Measurements from ENCODE around the gene PLPP4. TPM values are rescaled to one million over a fixed set of nuclear protein-coding genes. Genes with fewer than 3 reads are reported as not detected.

Gene PLPP4
- total RNA-seq, 2 experiments from 2014 or later, result not detected

GRCh38 chr10:120587061-120587460 is 130.0 kb downstream of the PLPP4 start:
- POLR2A ChIA-PET, result no interaction called here
- no peak overlapping the region for H3K27ac Mint-ChIP-seq

GRCh38 chr10:120588311-120588710 is 131.3 kb downstream of the PLPP4 start:
- no peaks in the 10 kb centered on the region for H3K36me3 Mint-ChIP-seq
- DNase-seq (no peak), ATAC-seq (ENCODE audit: low read depth) (no peak)
- H3K4me3 Mint-ChIP-seq, result no peak overlapping the region
- H3K27ac Mint-ChIP-seq, result no peak overlapping the region
- peaks cover 1% of the 10 kb centered on the region for H3K9me3 Mint-ChIP-seq
- H3K4me1 Mint-ChIP-seq, result no peaks in the 10 kb centered on the region
- peaks cover 2% of the 10 kb centered on the region for H3K27me3 Mint-ChIP-seq
- POLR2A ChIA-PET, result no interaction called here

More at GRCh38 chr10:120587061-120587460, 130.0 kb downstream of the PLPP4 start:
- Mint-ChIP-seq H3K4me1 (no peaks in the 10 kb centered on the region), H3K27me3 (peaks cover 2% of the 10 kb centered on the region), H3K4me3 (no peak overlapping the region), H3K36me3 (no peaks in the 10 kb centered on the region), H3K9me3 (peaks cover 1% of the 10 kb centered on the region)
- DNase-seq (no peak), ATAC-seq (ENCODE audit: low read depth) (no peak)

GRCh38 chr10:120593693-120594092 is 136.7 kb downstream of the PLPP4 start:
- DNase-seq (no peak), ATAC-seq (ENCODE audit: low read depth) (no peak)
- Mint-ChIP-seq H3K4me1 (no peaks in the 10 kb centered on the region), H3K9me3 (no peaks in the 10 kb centered on the region), H3K27ac (no peak overlapping the region), H3K36me3 (no peaks in the 10 kb centered on the region), H3K4me3 (no peak overlapping the region), H3K27me3 (no peaks in the 10 kb centered on the region)
- POLR2A ChIA-PET, result no interaction called here

DNA sequence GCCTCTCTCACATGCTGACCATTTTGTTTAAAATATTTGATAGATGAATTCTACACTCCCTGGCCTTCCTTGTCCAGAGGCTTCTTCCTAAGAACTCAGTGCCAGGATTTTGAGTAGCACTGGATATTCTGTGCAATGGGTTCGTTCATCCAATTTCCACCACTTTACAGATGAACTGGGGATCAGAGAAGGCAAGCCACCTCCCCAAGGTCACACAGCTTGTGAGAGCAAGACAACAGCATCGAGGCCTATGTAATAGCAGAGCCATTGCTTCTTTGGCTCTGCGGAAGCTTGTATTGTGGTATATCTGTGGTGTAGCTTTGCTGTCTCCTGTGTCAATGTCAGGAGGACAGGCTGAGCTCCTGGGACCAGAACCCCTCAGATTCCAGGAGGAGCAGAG is 140.9 kb downstream of the PLPP4 start:
- POLR2A ChIA-PET, result no interaction called here
- no peak for DNase-seq
- ATAC-seq (ENCODE audit: low read depth), result no peak
- Mint-ChIP-seq H3K4me1 (peaks cover 2% of the 10 kb centered on the region), H3K9me3 (peaks cover 3% of the 10 kb centered on the region), H3K4me3 (no peak overlapping the region), H3K27me3 (no peaks in the 10 kb centered on the region), H3K36me3 (no peaks in the 10 kb centered on the region), H3K27ac (no peak overlapping the region)

DNA sequence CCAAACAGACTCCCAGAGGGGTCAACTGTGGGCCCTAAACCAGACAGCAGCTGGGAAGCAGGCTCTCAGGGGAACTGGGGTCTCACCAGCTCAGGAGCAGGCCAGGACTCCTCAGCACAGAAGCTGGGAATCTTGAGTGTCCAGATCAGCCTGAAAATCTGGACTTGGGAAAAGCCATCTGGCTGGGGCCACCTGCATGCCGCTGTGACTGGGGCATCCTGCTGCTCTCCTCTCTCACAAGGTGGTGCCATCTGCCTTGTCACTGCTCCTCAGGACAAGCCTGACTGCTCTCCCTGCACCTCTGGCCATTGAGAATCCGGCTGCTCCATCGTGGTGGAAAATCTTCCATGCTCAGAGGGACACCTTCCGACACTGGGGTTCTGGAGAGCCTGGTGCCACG is 141.4 kb downstream of the PLPP4 start:
- POLR2A ChIA-PET, result no interaction called here
- no peaks in the 10 kb centered on the region for H3K36me3 Mint-ChIP-seq
- ATAC-seq (ENCODE audit: low read depth) (no peak), DNase-seq (no peak)
- peaks cover 2% of the 10 kb centered on the region for H3K4me1 Mint-ChIP-seq
- no peak overlapping the region for H3K4me3 Mint-ChIP-seq
- no peaks in the 10 kb centered on the region for H3K27me3 Mint-ChIP-seq
- peaks cover 3% of the 10 kb centered on the region for H3K9me3 Mint-ChIP-seq
- H3K27ac Mint-ChIP-seq, result no peak overlapping the region

- Mint-ChIP-seq H3K4me1 (peaks cover 2% of the 10 kb centered on the region), H3K9me3 (peaks cover 3% of the 10 kb centered on the region), H3K27me3 (no peaks in the 10 kb centered on the region), H3K4me3 (no peak overlapping the region), H3K27ac (no peak overlapping the region), H3K36me3 (no peaks in the 10 kb centered on the region)
- ATAC-seq (ENCODE audit: low read depth) (no peak), DNase-seq (no peak)
- POLR2A ChIA-PET, result no interaction called here
Observed at GRCh38 chr10:120599200-120599724, 142.2 kb downstream of the PLPP4 start.

DNA sequence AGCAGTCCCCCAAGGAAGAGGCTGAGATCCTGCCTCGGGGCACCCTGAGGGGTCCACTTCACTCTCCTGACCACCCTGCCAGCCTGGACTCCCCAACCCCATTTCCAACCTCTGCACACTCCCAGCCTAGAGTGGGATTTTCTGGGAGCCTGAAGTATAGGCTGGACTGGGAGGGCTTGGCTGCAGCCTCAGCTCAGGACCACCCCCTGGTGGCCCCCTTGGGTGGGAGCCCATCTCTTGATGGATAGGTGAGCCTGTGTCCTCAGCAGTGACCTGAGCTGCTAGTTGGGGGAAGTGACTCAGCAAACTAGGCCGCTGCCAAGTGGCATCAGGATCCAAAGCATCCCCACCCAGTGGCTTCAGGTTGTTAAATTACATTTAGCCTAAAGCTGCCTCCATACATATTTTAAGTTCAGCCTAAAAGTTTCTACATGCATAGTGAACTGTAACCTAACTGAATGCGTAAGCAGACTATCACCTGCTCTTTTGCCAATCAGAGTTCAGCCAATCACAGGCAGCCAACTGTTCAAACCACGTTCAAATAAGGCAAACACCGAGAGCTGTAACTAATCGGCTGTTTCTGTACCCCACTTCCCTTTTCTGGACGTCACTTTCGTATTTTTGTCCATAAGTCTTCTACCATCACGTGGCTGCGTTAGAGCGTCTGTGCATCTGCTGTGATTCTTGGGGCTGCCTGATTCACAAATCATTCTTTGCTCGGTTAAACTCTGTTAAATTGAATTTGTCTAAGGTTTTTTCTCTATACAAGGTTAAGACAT is 144.0 kb downstream of the PLPP4 start:
- Mint-ChIP-seq H3K36me3 (no peaks in the 10 kb centered on the region), H3K4me3 (no peak overlapping the region), H3K27me3 (no peaks in the 10 kb centered on the region), H3K4me1 (peaks cover 2% of the 10 kb centered on the region), H3K9me3 (peaks cover 3% of the 10 kb centered on the region), H3K27ac (no peak overlapping the region)
- ATAC-seq (ENCODE audit: low read depth) (no peak), DNase-seq (no peak)
- POLR2A ChIA-PET, result no interaction called here

DNA sequence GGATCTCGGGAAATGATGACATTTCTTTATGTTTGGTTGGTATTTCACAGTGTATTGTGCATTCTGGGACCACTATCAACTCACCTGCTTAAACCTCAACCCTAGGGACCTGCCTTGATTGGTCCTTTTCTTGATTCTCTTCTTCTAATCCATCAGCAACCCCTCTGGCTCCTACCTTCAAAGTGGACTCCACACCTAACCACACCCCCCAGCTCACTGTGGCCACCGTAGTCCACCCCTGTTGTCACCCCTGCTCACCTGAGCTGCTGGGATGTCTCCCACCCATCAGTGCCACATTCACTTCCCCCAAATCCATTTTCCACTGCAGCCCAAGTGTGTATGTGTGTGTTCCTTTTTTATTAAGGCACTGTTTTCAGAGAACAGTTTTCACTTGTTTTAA is 145.0 kb downstream of the PLPP4 start:
- peaks cover 3% of the 10 kb centered on the region for H3K9me3 Mint-ChIP-seq
- H3K4me1 Mint-ChIP-seq, result peaks cover 2% of the 10 kb centered on the region
- no peak overlapping the region for H3K4me3 Mint-ChIP-seq
- H3K27me3 Mint-ChIP-seq, result no peaks in the 10 kb centered on the region
- H3K27ac Mint-ChIP-seq, result no peak overlapping the region
- POLR2A ChIA-PET, result no interaction called here
- ATAC-seq (ENCODE audit: low read depth) (no peak), DNase-seq (no peak)
- no peaks in the 10 kb centered on the region for H3K36me3 Mint-ChIP-seq

DNA sequence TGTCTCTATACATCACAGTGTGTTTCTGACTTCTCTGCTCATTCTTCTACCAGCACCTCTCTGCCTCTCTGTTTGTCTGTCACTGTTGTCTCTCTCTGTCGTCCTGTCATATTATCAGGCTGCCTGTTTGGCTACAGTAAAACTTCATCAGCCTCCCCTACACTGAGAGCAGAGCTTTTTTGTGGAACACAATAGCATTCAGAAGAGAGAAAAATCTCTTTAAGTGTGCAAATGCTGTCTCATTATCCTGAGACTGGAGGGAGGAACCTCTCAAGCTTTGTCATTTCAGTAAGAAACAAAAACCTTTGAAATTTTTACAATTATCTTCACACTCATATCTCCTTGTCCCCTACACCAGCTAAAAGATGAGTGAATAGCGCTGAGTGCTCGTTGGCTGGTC is 148.4 kb downstream of the PLPP4 start:
- ATAC-seq (ENCODE audit: low read depth), result no peak
- POLR2A ChIA-PET, result no interaction called here
- no peak overlapping the region for H3K27ac Mint-ChIP-seq

GRCh38 chr10:120606051-120606764 is 149.2 kb downstream of the PLPP4 start:
- Mint-ChIP-seq H3K4me3 (no peak overlapping the region), H3K27me3 (no peaks in the 10 kb centered on the region), H3K4me1 (peaks cover 2% of the 10 kb centered on the region), H3K9me3 (peaks cover 5% of the 10 kb centered on the region), H3K27ac (no peak overlapping the region), H3K36me3 (no peaks in the 10 kb centered on the region)
- DNase-seq (no peak), ATAC-seq (ENCODE audit: low read depth) (no peak)
- POLR2A ChIA-PET, result no interaction called here

More for the DNA sequence above, 148.4 kb downstream of the PLPP4 start:
- peaks cover 2% of the 10 kb centered on the region for H3K4me1 Mint-ChIP-seq
- H3K27me3 Mint-ChIP-seq, result no peaks in the 10 kb centered on the region
- peaks cover 5% of the 10 kb centered on the region for H3K9me3 Mint-ChIP-seq
- no peaks in the 10 kb centered on the region for H3K36me3 Mint-ChIP-seq
- H3K4me3 Mint-ChIP-seq, result no peak overlapping the region
- DNase-seq, result no peak

- H3K27ac Mint-ChIP-seq, result no peak overlapping the region
- peaks cover 2% of the 10 kb centered on the region for H3K9me3 Mint-ChIP-seq
Observed at GRCh38 chr10:120607016-120607709, 150.1 kb downstream of the PLPP4 start.

GRCh38 chr10:120607710-120608703 is 151.0 kb downstream of the PLPP4 start:
- no peak overlapping the region for H3K4me3 Mint-ChIP-seq
- H3K4me1 Mint-ChIP-seq, result no peaks in the 10 kb centered on the region
- H3K36me3 Mint-ChIP-seq, result no peaks in the 10 kb centered on the region
- H3K9me3 Mint-ChIP-seq, result peaks cover 2% of the 10 kb centered on the region
- no peak overlapping the region for H3K27ac Mint-ChIP-seq
- DNase-seq (no peak), ATAC-seq (ENCODE audit: low read depth) (no peak)
- POLR2A ChIA-PET, result no interaction called here
- H3K27me3 Mint-ChIP-seq, result no peaks in the 10 kb centered on the region

More at GRCh38 chr10:120607016-120607709, 150.1 kb downstream of the PLPP4 start:
- ATAC-seq (ENCODE audit: low read depth) (no peak), DNase-seq (no peak)
- Mint-ChIP-seq H3K27me3 (no peaks in the 10 kb centered on the region), H3K36me3 (no peaks in the 10 kb centered on the region), H3K4me1 (no peaks in the 10 kb centered on the region), H3K4me3 (no peak overlapping the region)
- POLR2A ChIA-PET, result no interaction called here

- H3K27me3 Mint-ChIP-seq, result no peaks in the 10 kb centered on the region
- DNase-seq (no peak), ATAC-seq (ENCODE audit: low read depth) (no peak)
- H3K27ac Mint-ChIP-seq, result no peak overlapping the region
- H3K9me3 Mint-ChIP-seq, result peaks cover 2% of the 10 kb centered on the region
- POLR2A ChIA-PET, result no interaction called here
- no peaks in the 10 kb centered on the region for H3K4me1 Mint-ChIP-seq
- H3K36me3 Mint-ChIP-seq, result no peaks in the 10 kb centered on the region
- no peak overlapping the region for H3K4me3 Mint-ChIP-seq
Observed at GRCh38 chr10:120609006-120609405, 152.0 kb downstream of the PLPP4 start.
